ENCODE measurements around the gene RIN1. TPM values are rescaled to one million over a fixed set of nuclear protein-coding genes. Genes with fewer than 3 reads are reported as not detected.

Gene RIN1
- total RNA-seq, 2 donors from 2014 or later = 12.8 to 16.9 TPM

DNA sequence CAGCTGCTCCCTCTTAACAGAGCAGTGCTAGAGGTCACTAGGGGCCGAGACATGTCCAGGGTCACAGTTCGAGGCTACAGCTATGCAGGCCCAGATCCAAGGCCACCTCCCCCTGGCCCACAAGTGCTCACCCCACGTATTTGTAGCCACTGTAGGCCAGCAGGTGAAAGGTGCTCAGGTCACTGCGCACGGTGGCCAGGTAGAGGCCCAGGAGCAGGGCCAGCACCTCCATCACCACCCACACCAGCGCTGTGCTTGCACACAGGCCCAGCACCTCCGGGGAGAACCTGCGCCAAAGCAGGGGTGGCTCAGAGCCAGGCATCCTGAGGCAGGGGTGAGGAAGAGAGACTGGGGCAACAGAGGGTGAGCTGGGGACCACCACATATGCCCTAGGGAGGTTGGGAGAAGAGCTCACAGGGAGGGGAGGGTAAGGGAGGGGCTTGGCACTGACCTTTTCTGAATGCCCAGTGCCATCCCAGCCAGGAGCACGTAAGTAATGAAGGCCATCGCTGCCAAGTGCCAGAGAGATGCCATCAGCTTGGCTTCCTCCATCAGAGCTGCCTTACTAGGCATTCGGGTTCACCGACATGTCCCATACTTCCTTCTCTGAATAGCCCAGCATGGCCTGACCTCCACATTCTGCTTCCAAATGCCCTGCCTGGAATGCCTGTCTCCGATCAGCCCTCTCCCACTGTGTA is 50.8 kb downstream of the RIN1 start:
- Histone ChIP-seq H3K27me3 (replicated peaks; ENCODE audit: insufficient read depth) (no peaks in the 10 kb centered on the region), H3K27ac (no peak overlapping the region), H3K4me1 (replicated peaks) (peaks cover 10% of the 10 kb centered on the region), H3K9me3 (no peaks in the 10 kb centered on the region), H3K4me3 (no peak overlapping the region), H3K36me3 (no peaks in the 10 kb centered on the region)
- WGBS = 88% methylated on average over 13 of the region's 13 CpGs
- intact Hi-C loops (cut with DNase I) = no loop called here
- no peak for DNase-seq (ENCODE audit: low spot score)
- TF ChIP-seq POLR2AphosphoS5 (IDR thresholded peaks at IDR 0.05) = no peak
- TF ChIP-seq POLR2A (IDR thresholded peaks at IDR 0.05) = no peak
- no peak for TF ChIP-seq CTCF (IDR thresholded peaks at IDR 0.05)

DNA sequence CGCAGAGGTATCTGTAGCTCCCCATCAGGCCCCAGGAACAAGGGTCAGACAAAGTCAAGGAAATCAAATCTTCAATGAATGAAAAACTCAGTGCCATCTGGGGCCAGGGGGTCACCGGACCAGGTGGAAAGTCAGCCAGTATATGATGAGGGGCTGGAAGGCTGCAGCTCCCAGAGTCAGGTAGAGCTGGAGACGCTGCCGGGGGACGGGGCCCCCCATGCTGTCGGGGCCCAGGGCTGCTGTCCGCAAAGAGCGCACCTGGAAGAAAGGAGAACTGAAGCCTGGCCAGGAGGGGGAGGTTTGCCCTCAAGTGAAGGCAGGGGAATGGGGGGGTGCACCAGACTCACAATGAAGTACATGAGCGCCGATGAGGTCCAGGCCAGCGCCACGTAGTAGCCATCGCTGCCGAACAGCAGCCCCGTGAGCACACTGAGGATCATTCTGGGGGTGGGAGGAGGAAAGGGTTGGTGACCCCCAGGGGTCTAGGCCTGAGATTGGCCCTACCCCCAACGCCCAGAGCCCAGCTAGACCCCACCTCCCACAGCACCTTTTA is 51.6 kb downstream of the RIN1 start:
- Histone ChIP-seq H3K27me3 (replicated peaks; ENCODE audit: insufficient read depth) (no peaks in the 10 kb centered on the region), H3K4me1 (replicated peaks) (peaks cover 7% of the 10 kb centered on the region), H3K4me3 (no peak overlapping the region), H3K36me3 (no peaks in the 10 kb centered on the region), H3K9me3 (no peaks in the 10 kb centered on the region), H3K27ac (no peak overlapping the region)
- WGBS = 89% methylated on average over 16 of the region's 16 CpGs
- intact Hi-C loops (cut with DNase I) = no loop called here
- DNase-seq (ENCODE audit: low spot score) = no peak
- no peak for TF ChIP-seq POLR2A (IDR thresholded peaks at IDR 0.05)
- TF ChIP-seq CTCF (IDR thresholded peaks at IDR 0.05) = no peak
- TF ChIP-seq POLR2AphosphoS5 (IDR thresholded peaks at IDR 0.05) = no peak

GRCh38 chr11:66283461-66284105 is 52.7 kb downstream of the RIN1 start:
- 67% methylated on average over 12 of the region's 14 CpGs for WGBS
- Histone ChIP-seq H3K4me3 (no peak overlapping the region), H3K27me3 (replicated peaks; ENCODE audit: insufficient read depth) (no peaks in the 10 kb centered on the region), H3K27ac (no peak overlapping the region), H3K36me3 (no peaks in the 10 kb centered on the region), H3K9me3 (no peaks in the 10 kb centered on the region), H3K4me1 (replicated peaks) (peaks cover 7% of the 10 kb centered on the region)
- intact Hi-C loops (cut with DNase I) = loop anchor here (2.0 kb wide), 1 partner anchor 61 kb away; no protein-coding TSS in a partner anchor
- DNase-seq (ENCODE audit: low spot score) = no peak
- TF ChIP-seq POLR2AphosphoS5 (IDR thresholded peaks at IDR 0.05) (no peak), CTCF (IDR thresholded peaks at IDR 0.05) (no peak)

GRCh38 chr11:66282468-66283455 is 53.5 kb downstream of the RIN1 start:
- peak; percentile 97 for DNase-seq (ENCODE audit: low spot score)
- intact Hi-C loops (cut with DNase I) = loop anchor here (2.0 kb wide), 1 partner anchor 60 kb away; no protein-coding TSS in a partner anchor
- H3K9me3 ChIP-seq = no peaks in the 10 kb centered on the region
- TF ChIP-seq CTCF (IDR thresholded peaks at IDR 0.05) = peak; percentile 96 to 99 (median 98)
- no peak for TF ChIP-seq POLR2A (IDR thresholded peaks at IDR 0.05)
- peak; percentile 80 for TF ChIP-seq POLR2AphosphoS5 (IDR thresholded peaks at IDR 0.05)
- WGBS = 16% methylated on average over 30 of the region's 35 CpGs
- H3K4me3 ChIP-seq = no peak overlapping the region
- H3K4me1 ChIP-seq (replicated peaks) = peaks cover 2% of the 10 kb centered on the region
- no peak overlapping the region for H3K27ac ChIP-seq
- H3K27me3 ChIP-seq (replicated peaks; ENCODE audit: insufficient read depth) = no peaks in the 10 kb centered on the region
- no peaks in the 10 kb centered on the region for H3K36me3 ChIP-seq

Small RNAs within 50 kb of the gene (small RNA-seq; reads per million reads assigned to genes)
- gene RF00017 = 0 reads per million in 2 donors

Other genes starting within 250 kb of the RIN1 start
- gene KLC2, start 78.7 kb downstream of the RIN1 start, total RNA-seq = 10 to 100 TPM; 22.5 to 49.8 TPM
- gene RAB1B, start 67.8 kb downstream of the RIN1 start, total RNA-seq = 100 to 1,000 TPM; 140 to 166 TPM
- gene CNIH2, start 58.3 kb downstream of the RIN1 start, total RNA-seq = 1 to 10 TPM in 1 of 2 donors, not detected in 1; 3.6 TPM
- gene YIF1A, start 47.3 kb downstream of the RIN1 start, total RNA-seq = 100 to 1,000 TPM in 1 of 2 donors, 10 to 100 TPM in 1; 92.6 to 112 TPM
- under 1 TPM; 0.17 to 0.50 TPM for gene TMEM151A, start 44.5 kb downstream of the RIN1 start, total RNA-seq
- 1 to 10 TPM; 1.9 to 7.3 TPM for gene CD248, start 19.4 kb downstream of the RIN1 start, total RNA-seq
- gene BRMS1, start 8.7 kb upstream of the RIN1 start, total RNA-seq = 10 to 100 TPM; 55.7 to 71.3 TPM
- 10 to 100 TPM; 47.0 to 64.9 TPM for gene B4GAT1, start 11.2 kb upstream of the RIN1 start, total RNA-seq
- 10 to 100 TPM; 10.1 to 12.5 TPM for gene SLC29A2, start 35.3 kb upstream of the RIN1 start, total RNA-seq
- under 1 TPM in 1 of 2 donors, not detected in 1; 0.74 TPM for gene NPAS4, start 84.6 kb upstream of the RIN1 start, total RNA-seq
- 10 to 100 TPM; 44.2 to 51.2 TPM for gene MRPL11, start 102.4 kb upstream of the RIN1 start, total RNA-seq
- 10 to 100 TPM; 23.9 to 27.0 TPM for gene PELI3, start 130.5 kb upstream of the RIN1 start, total RNA-seq
- 10 to 100 TPM; 37.0 to 53.6 TPM for gene DPP3, start 144.0 kb upstream of the RIN1 start, total RNA-seq
- gene BBS1, start 174.2 kb upstream of the RIN1 start, total RNA-seq = 100 to 1,000 TPM; 106 to 148 TPM
- gene ZDHHC24, start 209.6 kb upstream of the RIN1 start, total RNA-seq = 10 to 100 TPM; 24.9 to 37.8 TPM
- not detected for gene ACTN3, start 210.5 kb upstream of the RIN1 start, total RNA-seq
- gene CTSF, start 232.2 kb upstream of the RIN1 start, total RNA-seq = 100 to 1,000 TPM; 119 to 130 TPM

Measured in prostate gland (tissue), 2 donors.